RWPE2 (cell line): ENCODE results near the gene PVALB.

Source experiments
- ATAC-seq: fragments of 200-7000 bp; cut with Tn5 transposase; 3 replicates; pipeline ENCODE4 v1.9.1; 2021; ENCODE audit warnings: low read depth
- DNase-seq: peaks from one replicate; pipeline ENCODE4 v3.0.0-alpha.2; 2020; ENCODE audit warnings: low spot score
- H3K27ac ChIP-seq: fragments of 450-650 bp; 2 replicates; pipeline ENCODE4 v1.5.1; 2017; ENCODE audit warnings: mild to moderate bottlenecking; ENCODE audit not compliant: poor library complexity, severe bottlenecking
- H3K27me3 ChIP-seq: fragments of 250-450 bp; sonication (Bioruptor Pico); 2 replicates; pipeline ENCODE4 v1.5.1; 2021; ENCODE audit warnings: mild to moderate bottlenecking, moderate library complexity; ENCODE audit not compliant: insufficient read depth, poor library complexity, severe bottlenecking
- H3K36me3 ChIP-seq: fragments of 250-450 bp; sonication (Bioruptor Pico); 2 replicates; pipeline ENCODE4 v1.5.1; 2020; ENCODE audit warnings: low read depth, mild to moderate bottlenecking, moderate library complexity
- H3K4me1 ChIP-seq: fragments of 250-450 bp; sonication (Bioruptor Pico); 2 replicates; pipeline ENCODE4 v1.5.1; 2021; ENCODE audit warnings: mild to moderate bottlenecking, moderate library complexity; ENCODE audit not compliant: insufficient read depth, poor library complexity, severe bottlenecking
- H3K4me3 ChIP-seq: fragments of 250-450 bp; sonication (Bioruptor Pico); 2 replicates; pipeline ENCODE4 v1.5.1; 2021; ENCODE audit warnings: mild to moderate bottlenecking, moderate library complexity; ENCODE audit not compliant: severe bottlenecking
- H3K9me3 ChIP-seq: fragments of 250-450 bp; sonication (Bioruptor Pico); 2 replicates; pipeline ENCODE4 v1.5.1; 2021; ENCODE audit warnings: mild to moderate bottlenecking, moderate library complexity; ENCODE audit not compliant: severe bottlenecking
- CTCF ChIP-seq: fragments of 450-650 bp; IDR thresholded peaks from one replicate; pipeline ENCODE4 v1.5.1; 2017; ENCODE audit warnings: mild to moderate bottlenecking, moderate library complexity; ENCODE audit not compliant: poor library complexity, severe bottlenecking

The PVALB gene

GRCh38 chr22:36850056-36850455, 33.2 kb upstream of the PVALB start:
- no peak for ATAC-seq
- H3K4me1 ChIP-seq = no peaks in the 10 kb centered on the region
- H3K27ac ChIP-seq = no peak overlapping the region
- H3K36me3 ChIP-seq = no peaks in the 10 kb centered on the region
- no peak overlapping the region for H3K4me3 ChIP-seq
- DNase-seq = no peak
- H3K27me3 ChIP-seq = no peaks in the 10 kb centered on the region
- H3K9me3 ChIP-seq = no peaks in the 10 kb centered on the region
- no peak for TF ChIP-seq CTCF

- Histone ChIP-seq H3K27me3 (peaks cover 3% of the 10 kb centered on the region), H3K36me3 (no peaks in the 10 kb centered on the region), H3K9me3 (no peaks in the 10 kb centered on the region), H3K4me3 (no peak overlapping the region), H3K4me1 (no peaks in the 10 kb centered on the region), H3K27ac (no peak overlapping the region)
- ATAC-seq (no peak), DNase-seq (no peak)
- no peak for TF ChIP-seq CTCF
Measured at GRCh38 chr22:36846949-36847348, 30.1 kb upstream of the PVALB start.

GRCh38 chr22:36846271-36846670, 29.4 kb upstream of the PVALB start:
- no peaks in the 10 kb centered on the region for H3K4me1 ChIP-seq
- H3K27ac ChIP-seq = no peak overlapping the region
- no peaks in the 10 kb centered on the region for H3K9me3 ChIP-seq
- no peak overlapping the region for H3K4me3 ChIP-seq
- TF ChIP-seq CTCF = no peak
- H3K36me3 ChIP-seq = no peaks in the 10 kb centered on the region
- ATAC-seq = no peak
- peaks cover 3% of the 10 kb centered on the region for H3K27me3 ChIP-seq
- no peak for DNase-seq

GRCh38 chr22:36840106-36840505, 23.3 kb upstream of the PVALB start:
- H3K27ac ChIP-seq = no peak overlapping the region
- no peak for ATAC-seq

More at GRCh38 chr22:36840106-36840505, 23.3 kb upstream of the PVALB start:
- H3K4me1 ChIP-seq = peaks cover 2% of the 10 kb centered on the region
- no peak for TF ChIP-seq CTCF
- H3K27me3 ChIP-seq = peaks cover 3% of the 10 kb centered on the region
- H3K9me3 ChIP-seq = no peaks in the 10 kb centered on the region
- H3K4me3 ChIP-seq = no peak overlapping the region
- H3K36me3 ChIP-seq = no peaks in the 10 kb centered on the region
- no peak for DNase-seq
